GM19468 (cell line): ENCODE results near the gene CAB39L.
A peak's percentile ranks its signal among the peaks of the same experiment; 100 is the strongest.

Experiments
- ATAC-seq: cut with Tn5 transposase; IDR thresholded peaks from one replicate; pipeline ENCODE4 v1.9.1; 2021; ENCODE audit warnings: mild to moderate bottlenecking, moderate library complexity, moderate number of reproducible peaks; ENCODE audit not compliant: unreplicated experiment; ENCODE audit errors: extremely low read depth

Gene CAB39L

GRCh38 chr13:49315756-49316482 lies 127.9 kb downstream of the CAB39L start:
- ATAC-seq: no peak

- ATAC-seq: no peak
These were observed 128.8 kb downstream of the CAB39L start for GRCh38 chr13:49315036-49315565.

- ATAC-seq: no peak
These were observed 129.5 kb downstream of the CAB39L start for GRCh38 chr13:49314344-49314882.

DNA sequence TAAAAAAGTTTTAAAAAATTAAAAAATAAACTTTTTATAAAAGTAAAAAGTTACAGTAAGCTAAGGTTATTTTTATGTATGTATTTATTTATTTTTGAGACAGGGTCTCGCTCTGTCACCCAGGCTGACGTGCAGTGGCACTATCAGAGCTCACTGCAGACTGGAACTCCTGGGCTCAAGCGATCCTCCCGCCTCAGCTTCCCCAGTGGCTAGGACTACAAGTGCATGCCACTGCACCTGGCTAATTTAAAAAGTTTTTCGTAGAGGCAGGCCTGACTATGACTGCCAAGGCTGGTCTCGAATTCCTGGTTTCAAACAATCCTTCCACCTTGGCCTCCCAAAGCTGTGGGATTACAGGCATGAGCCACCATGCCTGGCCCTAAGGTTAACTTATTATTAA lies 132.0 kb downstream of the CAB39L start:
- no peak for ATAC-seq

GRCh38 chr13:49310251-49310650 lies 133.6 kb downstream of the CAB39L start:
- ATAC-seq: no peak

DNA sequence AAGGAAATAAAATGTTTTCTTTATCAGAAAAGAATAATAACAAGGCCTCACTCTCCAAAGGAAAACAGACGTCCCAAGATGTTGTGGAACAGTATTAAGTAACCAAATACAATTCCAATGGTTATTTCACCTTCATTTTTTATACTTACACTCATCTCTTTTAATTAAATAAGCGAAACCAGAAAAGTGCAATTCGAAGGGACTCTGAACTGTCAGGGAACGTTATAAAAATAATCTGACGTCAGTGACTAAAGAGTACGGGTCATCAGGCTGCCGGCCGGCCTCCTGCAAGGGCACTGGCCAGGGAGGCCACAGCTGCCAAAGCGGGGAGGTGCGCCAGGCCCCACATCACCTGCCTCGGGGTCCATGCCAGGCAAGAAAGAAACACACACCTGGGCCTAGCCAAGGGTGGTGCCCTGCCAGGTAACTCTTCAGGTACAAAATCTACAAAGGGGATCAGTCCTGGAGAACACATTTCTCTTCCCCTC lies 134.9 kb downstream of the CAB39L start:
- ATAC-seq: no peak

GRCh38 chr13:49308097-49308875 lies 135.6 kb downstream of the CAB39L start:
- ATAC-seq: no peak

GRCh38 chr13:49307365-49307764 lies 136.5 kb downstream of the CAB39L start:
- ATAC-seq: no peak

DNA sequence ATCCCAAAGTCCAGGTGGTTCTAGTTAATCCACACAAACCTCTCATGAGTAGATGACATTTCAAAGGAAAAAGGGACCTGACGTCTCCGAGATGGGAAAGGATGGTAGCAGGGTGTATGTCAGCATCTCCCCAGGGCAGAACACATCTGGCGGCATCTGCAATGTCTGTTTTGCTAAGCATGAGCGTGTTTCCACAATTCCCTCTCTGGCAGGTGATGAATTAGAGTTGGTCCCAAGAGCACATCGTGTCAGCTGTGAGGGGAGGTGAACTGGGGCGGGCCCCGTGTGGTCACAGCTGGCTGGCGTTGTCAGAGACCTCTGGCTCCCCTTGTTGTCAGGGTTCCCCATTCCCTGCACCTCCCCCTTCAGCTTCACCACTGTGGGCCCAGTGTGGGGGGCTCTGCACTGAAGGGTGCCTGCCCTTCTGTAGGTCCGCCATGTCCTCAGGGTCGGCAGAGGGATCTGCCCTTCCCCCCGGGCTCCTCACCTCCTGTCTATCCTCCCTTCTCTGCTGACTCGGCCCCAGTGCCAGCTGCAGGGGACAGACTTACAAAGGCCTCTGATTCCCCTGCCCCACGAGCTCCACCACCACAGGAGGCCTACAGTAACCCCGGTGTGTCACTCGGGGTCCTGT lies 138.0 kb downstream of the CAB39L start:
- ATAC-seq: no peak

GRCh38 chr13:49304763-49305700 lies 138.8 kb downstream of the CAB39L start:
- no peak for ATAC-seq

GRCh38 chr13:49304356-49304755 lies 139.5 kb downstream of the CAB39L start:
- ATAC-seq: no peak

DNA sequence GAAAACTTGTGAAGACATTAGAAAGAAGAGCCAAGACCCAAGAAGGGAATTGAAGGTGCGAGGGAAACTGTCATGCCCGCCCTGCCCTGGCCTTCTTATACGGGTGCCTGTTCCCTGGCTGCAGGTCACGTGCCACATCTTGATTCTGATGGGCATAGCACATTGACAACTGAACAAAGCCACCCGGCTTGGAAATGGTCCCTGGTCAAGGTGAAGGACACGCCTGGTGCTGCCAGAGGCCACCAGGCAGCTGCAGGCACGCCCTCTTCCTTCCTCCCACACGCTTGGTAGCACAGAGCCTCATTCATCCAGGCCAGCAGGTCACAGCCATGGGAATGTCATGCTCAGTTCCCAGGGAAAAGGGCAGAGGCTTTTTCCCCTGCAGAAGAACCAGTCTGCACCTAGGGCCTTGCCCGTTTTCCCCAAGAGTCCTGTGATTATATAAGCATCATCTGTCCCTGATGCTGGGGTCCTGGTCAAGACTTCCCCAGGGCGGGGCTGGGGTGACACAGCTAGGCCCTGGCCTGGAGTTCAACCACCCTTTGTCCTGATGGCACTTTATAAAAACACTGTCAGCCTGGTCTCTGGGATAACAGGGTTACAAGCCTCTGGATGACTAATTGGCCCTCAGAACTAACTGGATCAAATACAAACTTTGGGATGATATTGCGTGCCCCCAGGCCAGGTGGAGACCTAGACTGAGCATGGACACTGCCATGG lies 140.2 kb downstream of the CAB39L start:
- no peak for ATAC-seq

GRCh38 chr13:49302817-49303216 lies 141.0 kb downstream of the CAB39L start:
- ATAC-seq: no peak

DNA sequence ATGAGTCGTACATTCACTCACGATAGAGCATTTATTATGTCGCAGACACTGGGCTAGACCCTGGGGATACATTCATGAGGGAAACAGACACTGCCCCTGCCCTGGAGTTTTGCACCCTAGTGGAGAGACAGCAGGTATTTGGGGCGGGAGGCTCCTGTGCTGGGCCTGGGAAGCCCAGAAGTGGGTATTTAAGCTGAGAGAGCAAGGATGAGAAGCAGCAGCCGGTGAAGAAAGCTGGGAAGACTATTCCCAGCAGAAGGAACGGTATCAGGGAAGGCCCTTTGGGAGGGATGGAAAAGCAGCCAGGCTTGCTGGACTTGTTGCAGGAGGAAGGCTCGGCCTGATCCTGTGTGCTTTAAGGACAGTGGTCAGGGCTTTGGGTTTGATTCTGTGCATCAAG lies 141.6 kb downstream of the CAB39L start:
- ATAC-seq: no peak

DNA sequence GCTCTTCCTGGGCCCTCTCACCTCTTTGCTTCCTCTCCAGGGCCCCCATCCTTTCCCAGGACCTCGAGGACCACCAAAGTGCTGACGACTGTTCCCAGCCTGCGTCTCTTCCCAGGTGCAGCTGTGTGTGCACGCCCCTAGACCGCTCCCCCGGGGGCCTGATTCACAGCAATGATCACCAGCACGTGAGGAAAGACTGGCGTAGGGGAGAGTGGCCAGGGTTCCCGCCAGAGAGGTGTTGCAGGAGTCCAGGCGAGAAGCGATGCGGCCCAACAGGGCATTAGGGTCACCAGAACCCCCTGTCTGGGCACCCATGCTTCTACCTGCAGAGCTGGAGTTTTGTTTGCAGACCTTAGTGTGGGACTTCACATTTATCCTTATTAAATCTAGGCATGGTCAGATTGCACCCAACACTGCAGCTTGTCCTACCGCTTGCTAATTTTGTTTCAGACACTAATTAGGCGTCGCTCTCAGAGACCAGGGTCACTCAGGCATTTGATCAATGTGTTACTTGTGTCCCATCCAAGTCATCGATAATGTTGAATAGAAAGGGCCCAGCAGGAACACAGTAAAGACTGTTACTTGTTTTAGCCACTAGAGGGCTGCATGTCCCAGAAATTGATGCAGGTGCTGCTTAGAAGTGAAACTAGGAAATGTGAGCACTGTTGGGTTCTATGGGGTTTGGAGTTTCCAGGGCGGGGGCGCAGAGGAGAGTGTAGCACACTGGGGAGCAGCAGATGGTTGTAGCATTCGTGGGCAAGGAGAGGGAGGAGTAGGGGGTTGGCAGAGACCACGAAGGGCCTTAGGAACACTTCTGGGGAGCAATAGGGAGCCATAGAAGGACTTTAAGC lies 142.9 kb downstream of the CAB39L start:
- ATAC-seq: peak; percentile 53

DNA sequence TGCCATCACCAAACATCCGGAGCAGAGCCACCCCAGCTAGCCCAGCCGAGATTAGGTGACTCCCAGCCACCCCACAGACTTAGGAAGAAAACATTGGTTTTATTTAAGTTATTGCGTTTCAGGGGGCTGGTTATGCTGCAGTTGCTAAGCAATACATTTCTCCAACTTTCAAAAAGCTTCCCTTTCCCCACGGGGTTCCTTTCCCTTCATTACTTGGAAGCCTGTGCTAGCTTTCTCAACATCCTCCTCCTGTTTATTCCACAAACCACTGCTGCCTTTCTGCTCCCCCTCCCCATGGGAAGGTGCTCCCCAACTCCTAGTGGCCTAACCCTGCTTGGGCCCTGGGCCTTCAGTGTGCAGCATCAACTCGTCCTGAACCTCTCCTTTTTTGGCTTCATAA lies 143.6 kb downstream of the CAB39L start:
- ATAC-seq: no peak

DNA sequence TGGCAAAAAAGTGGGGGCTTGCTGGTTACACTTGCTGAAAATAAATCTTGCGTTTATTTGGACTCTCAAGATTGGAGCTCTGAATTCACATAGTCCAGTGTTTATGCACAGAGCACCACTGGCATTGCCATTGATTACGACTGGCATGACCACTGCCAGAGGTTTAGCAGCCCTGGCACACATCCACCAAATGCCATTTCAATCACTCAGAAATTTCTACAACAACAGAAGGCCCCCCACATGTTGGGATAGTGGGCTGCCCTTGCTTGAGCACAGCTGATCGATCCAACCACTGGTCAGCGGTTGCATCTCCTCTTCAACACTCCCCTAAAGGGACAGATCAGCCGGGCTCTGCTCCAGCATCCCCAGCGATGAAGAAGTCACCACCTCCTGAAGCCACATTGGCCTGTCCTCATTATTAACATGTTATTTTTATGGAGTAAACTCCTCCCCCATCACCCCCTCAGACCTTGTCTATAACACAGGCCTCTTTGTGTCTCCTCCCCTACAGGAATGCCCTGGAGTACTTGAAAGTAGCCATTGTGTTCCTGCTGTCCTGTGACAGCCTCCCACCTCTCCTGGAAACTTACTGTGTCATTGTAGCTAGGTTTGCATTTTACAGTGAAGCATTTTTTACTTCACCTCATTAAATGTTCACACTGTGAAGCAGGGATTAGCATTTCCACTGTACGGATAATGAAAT lies 144.8 kb downstream of the CAB39L start:
- no peak for ATAC-seq
